Neuronal stem cell (in vitro differentiated cells): ENCODE results near the gene MMS19.

Experiments
- DNase-seq: peaks from one replicate; pipeline ENCODE4 v3.0.0-alpha.2; 2013; ENCODE audit warnings: low spot score
- H2AFZ ChIP-seq: one replicate; pipeline ENCODE4 v1.6.1; 2013; ENCODE audit warnings: mild to moderate bottlenecking, low read length, inconsistent platforms
- H2AK5ac ChIP-seq: 2 replicates; pipeline ENCODE4 v1.6.1; 2013; ENCODE audit warnings: low read depth, mild to moderate bottlenecking, inconsistent platforms, low read length, moderate library complexity, mixed read lengths
- H2BK120ac ChIP-seq: 2 replicates; pipeline ENCODE4 v1.6.1; 2013; ENCODE audit warnings: low read depth, mild to moderate bottlenecking, inconsistent platforms, low read length, moderate library complexity, mixed read lengths
- H2BK12ac ChIP-seq: one replicate; pipeline ENCODE4 v1.6.1; 2013; ENCODE audit warnings: low read length, inconsistent platforms
- H2BK15ac ChIP-seq: 2 replicates; pipeline ENCODE4 v1.6.1; 2013; ENCODE audit warnings: mild to moderate bottlenecking, low read length, inconsistent platforms, mixed read lengths
- H2BK5ac ChIP-seq: one replicate; pipeline ENCODE4 v1.6.1; 2013; ENCODE audit warnings: inconsistent platforms, mild to moderate bottlenecking, low read length, moderate library complexity
- H3K14ac ChIP-seq: one replicate; pipeline ENCODE4 v1.6.1; 2013; ENCODE audit warnings: low read length, inconsistent platforms
- H3K18ac ChIP-seq: 2 replicates; pipeline ENCODE4 v1.6.1; 2013; ENCODE audit warnings: low read length, inconsistent platforms
- H3K23ac ChIP-seq: 2 replicates; pipeline ENCODE4 v1.6.1; 2013; ENCODE audit warnings: low read depth, mild to moderate bottlenecking, mixed read lengths, low read length, inconsistent platforms; ENCODE audit not compliant: poor library complexity
- H3K27ac ChIP-seq: replicated peaks from 3 replicates; pipeline ENCODE4 v1.5.1; 2013; ENCODE audit warnings: low read length, inconsistent platforms
- H3K27me3 ChIP-seq, 3 experiments: 2 replicates each; pipeline ENCODE4 v1.6.1; 2013; ENCODE audit warnings: low read length in 3 of 3, mild to moderate bottlenecking in 2 of 3, inconsistent platforms in 1 of 3, low read depth in 1 of 3, mixed read lengths in 1 of 3, moderate library complexity in 1 of 3; ENCODE audit not compliant: control insufficient read depth in 3 of 3, insufficient read depth in 3 of 3
- H3K36me3 ChIP-seq, 2 donors: replicated peaks in 1 of 2; 2 replicates each; pipeline ENCODE4 v1.6.1; 2013; ENCODE audit warnings: low read length in 2 of 2; ENCODE audit not compliant: control insufficient read depth in 2 of 2, insufficient read depth in 2 of 2
- H3K4ac ChIP-seq: 2 replicates; pipeline ENCODE4 v1.6.1; 2013; ENCODE audit warnings: inconsistent platforms, mild to moderate bottlenecking, low read length, moderate library complexity
- H3K4me1 ChIP-seq, 2 donors: 1 replicate in 1 of 2; 2 replicates in 1 of 2; pipeline ENCODE4 v1.6.1; 2013; ENCODE audit warnings: low read length in 2 of 2, low read depth in 1 of 2; ENCODE audit not compliant: control insufficient read depth in 2 of 2, insufficient read depth in 1 of 2
- H3K4me2 ChIP-seq: one replicate; pipeline ENCODE4 v1.6.1; 2013; ENCODE audit warnings: mild to moderate bottlenecking, low read length, inconsistent platforms; ENCODE audit not compliant: insufficient read depth, poor library complexity, severe bottlenecking
- H3K4me3 ChIP-seq, 2 donors: 2 replicates each; pipeline ENCODE4 v1.5.1; 2013; ENCODE audit warnings: low read length in 2 of 2, mild to moderate bottlenecking in 2 of 2, inconsistent platforms in 1 of 2, moderate library complexity in 1 of 2
- H3K79me1 ChIP-seq: one replicate; pipeline ENCODE4 v1.6.1; 2013; ENCODE audit warnings: low read depth, mild to moderate bottlenecking, inconsistent platforms, low read length, moderate library complexity
- H3K9ac ChIP-seq: one replicate; pipeline ENCODE4 v1.6.1; 2013; ENCODE audit warnings: mild to moderate bottlenecking, low read depth, low read length, inconsistent platforms; ENCODE audit not compliant: poor library complexity
- H3K9me3 ChIP-seq, 2 donors: replicated peaks in 1 of 2; 2 replicates each; pipeline versions ENCODE3 to v1.6.1; 2013; ENCODE audit warnings: low read length in 2 of 2, mild to moderate bottlenecking in 2 of 2, inconsistent platforms in 1 of 2, low read depth in 1 of 2, mixed read lengths in 1 of 2, moderate library complexity in 1 of 2; ENCODE audit not compliant: control insufficient read depth in 2 of 2, insufficient read depth in 1 of 2
- H4K8ac ChIP-seq: one replicate; pipeline ENCODE4 v1.6.1; 2013; ENCODE audit warnings: low read depth, mild to moderate bottlenecking, inconsistent platforms, low read length, moderate library complexity
- H4K91ac ChIP-seq: one replicate; pipeline ENCODE4 v1.6.1; 2013; ENCODE audit warnings: low read length, low read depth, mild to moderate bottlenecking, inconsistent platforms; ENCODE audit not compliant: poor library complexity
- WGBS, 2 donors: extraction: QIAGEN DNeasy Blood & Tissue Kit; methylation state at CpG; one replicate each; pipeline ENCODE4 v1.1.7; 2013; ENCODE audit warnings: missing lambda C conversion rate in 2 of 2, mixed read lengths in 1 of 2; ENCODE audit not compliant: insufficient read length in 2 of 2, insufficient replicate concordance in 1 of 2; ENCODE audit errors: extremely low coverage in 2 of 2; 5-methylcytosine and 5-hydroxymethylcytosine counted together

The MMS19 gene

DNA sequence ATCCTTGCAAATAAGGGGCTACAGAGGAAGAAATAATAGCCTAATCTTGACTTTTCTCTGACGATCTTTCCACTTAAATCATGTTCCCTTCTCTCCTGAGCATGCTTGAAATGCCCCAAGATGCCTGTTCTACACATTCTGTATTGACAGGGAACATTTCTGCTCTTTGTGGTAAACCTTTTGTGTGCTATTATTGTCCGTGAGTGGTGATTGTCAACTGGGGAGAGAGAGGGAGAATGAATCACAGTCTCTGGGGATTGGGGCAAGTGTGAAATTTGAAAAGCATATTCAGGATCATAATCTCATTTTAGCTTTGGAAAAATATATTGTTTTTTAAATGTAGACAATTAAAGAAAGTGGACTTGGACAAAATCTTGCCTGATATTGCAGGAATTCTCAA is 21.1 kb upstream of the MMS19 start:
- H3K4me2 ChIP-seq = no peak overlapping the region
- H3K9me3 ChIP-seq = no peaks in the 10 kb centered on the region
- no peaks in the 10 kb centered on the region for H3K36me3 ChIP-seq
- H2BK12ac ChIP-seq = no peak overlapping the region
- no peak for DNase-seq
- no CpG with 5 or more reads among the region's 2 CpGs for WGBS, 2 donors
- H3K27me3 ChIP-seq = no peaks in the 10 kb centered on the region
- no peak overlapping the region for H4K8ac ChIP-seq
- no peak overlapping the region for H3K4ac ChIP-seq
- no peak overlapping the region for H2BK15ac ChIP-seq
- no peaks in the 10 kb centered on the region for H3K79me1 ChIP-seq
- H3K4me3 ChIP-seq = no peak overlapping the region
- no peak overlapping the region for H4K91ac ChIP-seq
- H2BK120ac ChIP-seq = no peak overlapping the region
- H2AK5ac ChIP-seq = no peak overlapping the region
- no peak overlapping the region for H2BK5ac ChIP-seq
- H3K23ac ChIP-seq = no peak overlapping the region
- peaks cover 6 to 29% of the 10 kb centered on the region in 2 donors for H3K4me1 ChIP-seq
- H3K27ac ChIP-seq = no peak overlapping the region
- no peak overlapping the region for H3K14ac ChIP-seq
- H2AFZ ChIP-seq = no peak overlapping the region
- no peak overlapping the region for H3K18ac ChIP-seq
- no peak overlapping the region for H3K9ac ChIP-seq

DNA sequence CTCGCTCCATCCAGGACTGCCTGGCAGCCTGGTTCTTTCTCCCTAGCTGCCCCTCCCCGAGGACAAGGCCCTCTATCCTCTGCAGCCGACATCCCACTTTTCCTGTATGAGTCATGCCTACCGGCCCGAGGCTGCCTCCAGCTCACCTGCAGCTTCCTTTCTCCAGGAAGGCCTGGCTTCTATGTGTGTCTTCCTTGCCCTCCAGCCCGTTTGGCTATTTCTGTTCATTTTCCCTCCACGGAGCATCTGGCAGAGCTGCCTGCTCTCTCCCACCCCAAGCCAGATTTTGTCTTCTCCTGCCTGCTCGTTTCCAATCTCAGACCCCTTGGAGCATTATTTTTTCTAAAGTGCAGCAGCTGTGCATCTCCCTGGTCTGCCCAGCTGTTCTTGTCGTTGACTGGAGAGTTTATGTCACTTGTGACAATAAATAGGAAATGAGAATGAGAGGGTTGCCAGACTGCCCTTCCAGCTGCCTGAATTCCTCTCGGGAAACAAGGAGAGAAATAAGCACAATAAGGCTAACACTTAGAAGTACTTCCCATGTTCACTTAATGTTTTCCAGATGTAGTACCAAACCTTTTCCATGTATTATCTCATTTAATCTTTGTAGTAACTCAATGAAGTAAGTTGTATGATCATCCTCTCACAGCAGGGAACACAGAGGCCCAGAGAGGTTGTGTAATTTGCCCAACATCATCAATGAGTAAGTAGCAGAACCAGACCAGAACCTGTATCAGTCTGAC is 20.2 kb upstream of the MMS19 start:
- Histone ChIP-seq H3K4me2 (no peak overlapping the region), H3K27me3 (no peaks in the 10 kb centered on the region), H3K4me3 (no peak overlapping the region), H3K27ac (no peak overlapping the region), H3K79me1 (no peaks in the 10 kb centered on the region), H4K91ac (no peak overlapping the region), H3K9me3 (no peaks in the 10 kb centered on the region), H3K18ac (no peak overlapping the region), H3K14ac (no peak overlapping the region), H3K36me3 (no peaks in the 10 kb centered on the region), H2BK5ac (no peak overlapping the region), H3K4ac (no peak overlapping the region), H2BK15ac (no peak overlapping the region), H4K8ac (no peak overlapping the region), H2AK5ac (no peak overlapping the region), H2AFZ (no peak overlapping the region), H3K4me1 (peaks cover 6 to 29% of the 10 kb centered on the region in 2 donors), H3K9ac (no peak overlapping the region), H2BK120ac (no peak overlapping the region), H3K23ac (no peak overlapping the region), H2BK12ac (no peak overlapping the region)
- no peak for DNase-seq
- WGBS, 2 donors = no CpG with 5 or more reads among the region's 10 CpGs

DNA sequence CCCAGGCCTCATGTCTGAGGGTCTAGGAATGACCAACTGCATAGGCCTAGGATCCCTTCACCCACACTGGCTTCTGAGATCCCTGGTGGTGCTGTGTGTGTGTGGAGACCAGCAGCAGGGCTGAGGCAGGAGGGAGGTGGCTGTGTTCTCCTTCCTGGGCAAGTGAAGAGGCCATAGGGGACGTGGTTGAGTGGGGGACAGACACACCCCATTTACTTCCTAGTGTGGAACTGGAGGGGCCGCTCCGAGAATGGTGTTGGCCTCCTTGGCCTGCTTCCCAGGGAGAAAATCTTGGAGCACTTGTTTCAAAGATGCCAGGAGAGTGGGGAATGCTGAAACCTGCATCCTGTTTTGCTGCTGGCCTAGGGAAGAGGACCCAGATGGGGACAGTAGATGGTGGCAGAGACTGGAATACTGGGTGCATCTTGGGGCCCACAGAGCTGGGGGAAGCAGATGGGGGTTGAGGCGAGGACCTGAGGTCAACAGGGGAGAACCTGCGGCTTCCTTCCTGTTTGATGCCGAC is 19.6 kb upstream of the MMS19 start:
- Histone ChIP-seq H3K14ac (no peak overlapping the region), H4K91ac (no peak overlapping the region), H3K36me3 (no peaks in the 10 kb centered on the region), H3K27ac (no peak overlapping the region), H3K4me1 (peaks cover 10 to 29% of the 10 kb centered on the region in 2 donors), H3K23ac (peak overlapping the region; percentile 39), H3K4me3 (no peak overlapping the region), H3K4ac (no peak overlapping the region), H3K18ac (no peak overlapping the region), H2BK5ac (no peak overlapping the region), H3K9ac (peak overlapping the region; percentile 2), H2AK5ac (peak overlapping the region; percentile 31), H3K27me3 (no peaks in the 10 kb centered on the region), H2BK120ac (no peak overlapping the region), H3K4me2 (no peak overlapping the region), H2BK15ac (no peak overlapping the region), H2AFZ (no peak overlapping the region), H4K8ac (no peak overlapping the region), H3K79me1 (no peaks in the 10 kb centered on the region), H2BK12ac (no peak overlapping the region), H3K9me3 (no peaks in the 10 kb centered on the region)
- WGBS, 2 donors = no CpG with 5 or more reads among the region's 6 CpGs
- no peak for DNase-seq

DNA sequence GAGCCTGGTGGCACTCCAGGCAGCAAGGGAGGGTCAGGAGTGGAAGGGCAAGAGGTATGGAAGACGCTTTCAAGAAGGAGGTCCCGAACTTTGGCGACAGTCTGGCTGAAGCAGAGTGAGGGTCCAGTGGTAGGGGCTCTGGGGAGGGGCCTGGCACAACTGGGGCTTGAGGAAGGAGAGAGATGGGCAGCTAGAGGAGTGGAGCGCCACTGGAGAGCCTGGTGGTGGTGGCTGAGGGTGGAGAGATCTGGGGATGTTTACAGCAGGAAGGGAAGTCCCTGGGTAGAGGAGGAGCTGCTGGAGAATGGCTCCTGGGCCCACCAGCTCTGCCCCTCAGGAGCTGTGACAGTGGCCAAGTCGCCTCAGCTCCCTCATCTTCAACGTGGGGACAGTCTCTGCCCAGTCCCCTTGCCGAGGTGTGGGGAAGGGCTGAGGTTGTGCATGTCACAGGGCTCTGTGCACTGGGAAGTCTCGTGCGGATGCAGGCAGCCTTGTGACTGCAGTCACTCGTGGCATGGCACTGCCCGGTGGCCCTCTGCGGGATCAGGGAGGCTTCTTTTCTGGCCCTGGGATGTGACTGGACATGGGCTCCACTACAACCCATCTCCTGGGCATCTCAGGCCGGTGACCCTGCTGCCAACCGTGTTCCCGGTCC is 19.0 kb upstream of the MMS19 start:
- DNase-seq = no peak
- Histone ChIP-seq H3K27me3 (no peaks in the 10 kb centered on the region), H3K4ac (peak overlapping the region; percentile 11), H3K9ac (peak overlapping the region; percentile 2), H3K27ac (no peak overlapping the region), H4K8ac (no peak overlapping the region), H3K79me1 (no peaks in the 10 kb centered on the region), H3K9me3 (no peaks in the 10 kb centered on the region), H3K18ac (peak overlapping the region; percentile 33), H3K23ac (peak overlapping the region; percentile 39), H2BK5ac (no peak overlapping the region), H2AFZ (no peak overlapping the region), H2AK5ac (peak overlapping the region; percentile 42), H2BK15ac (no peak overlapping the region), H3K36me3 (no peaks in the 10 kb centered on the region), H3K14ac (no peak overlapping the region), H2BK12ac (no peak overlapping the region), H3K4me2 (no peak overlapping the region), H3K4me1 (peaks cover 10 to 30% of the 10 kb centered on the region in 2 donors), H3K4me3 (no peak overlapping the region), H4K91ac (peak overlapping the region; percentile 3), H2BK120ac (no peak overlapping the region)
- no CpG with 5 or more reads among the region's 15 CpGs for WGBS, 2 donors
